ENCODE measurements around the gene FHAD1.

DNA sequence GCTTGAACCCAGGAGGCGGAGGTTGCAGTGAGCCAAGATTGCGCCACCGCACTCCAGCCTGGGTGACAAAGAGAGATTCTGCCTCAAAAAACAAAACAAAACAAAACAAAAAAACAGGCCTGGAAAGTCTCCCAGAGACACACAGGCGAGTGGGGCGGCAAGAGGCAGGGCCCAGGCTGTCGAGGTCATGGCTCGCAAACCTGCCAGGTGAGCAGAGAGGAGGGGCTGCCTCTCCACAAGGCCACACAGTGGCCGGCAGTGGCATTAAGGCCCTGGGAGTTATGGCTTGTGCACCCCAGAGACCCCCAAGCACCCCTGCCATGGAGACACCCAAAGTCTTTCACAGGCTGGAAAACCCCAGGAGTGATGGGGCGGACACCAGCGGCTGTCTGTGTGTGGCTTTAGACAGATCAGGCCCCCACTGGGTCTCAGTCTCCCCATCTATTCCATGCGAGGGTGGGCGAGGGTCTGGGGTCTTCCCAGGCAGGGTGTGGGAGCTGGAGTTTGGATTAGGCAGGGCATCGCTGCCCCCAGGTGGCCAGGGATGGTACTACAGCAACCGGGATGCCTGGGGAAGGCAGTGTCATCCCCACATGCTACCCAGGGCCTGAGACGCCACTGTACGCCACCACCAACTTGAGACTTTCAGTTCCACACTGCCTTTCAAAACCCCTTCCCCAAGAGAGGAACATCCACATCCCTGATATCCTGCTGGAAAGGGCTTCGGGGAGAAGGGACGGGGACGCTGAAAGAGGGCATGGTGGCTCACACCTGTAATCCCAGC lies 184.0 kb downstream of the FHAD1 start:
- TF ChIP-seq CTCF (IDR thresholded peaks at IDR 0.05) (peak; percentile 98), EZH2 (IDR thresholded peaks at IDR 0.05; ENCODE audit: borderline replicate concordance, insufficient read depth, low read depth, low read length, poor library complexity, severe bottlenecking) (no peak)
